Middle frontal gyrus (tissue), 1 donor: ENCODE results near the gene LSR.

Source experiments
- DNase-seq: peaks from one replicate; pipeline ENCODE4 v3.0.0-alpha.2; 2015; ENCODE audit warnings: low spot score; ENCODE audit errors: extremely low spot score

LSR gene

GRCh38 chr19:35298561-35298972 lies 49.8 kb downstream of the LSR start:
- DNase-seq: no peak

- no peak for DNase-seq
These were observed 50.9 kb downstream of the LSR start for GRCh38 chr19:35299523-35300338.

- DNase-seq: no peak
These were observed 51.5 kb downstream of the LSR start for GRCh38 chr19:35300339-35300649.

- DNase-seq: no peak
These were observed 53.2 kb downstream of the LSR start for GRCh38 chr19:35301961-35302360.

DNA sequence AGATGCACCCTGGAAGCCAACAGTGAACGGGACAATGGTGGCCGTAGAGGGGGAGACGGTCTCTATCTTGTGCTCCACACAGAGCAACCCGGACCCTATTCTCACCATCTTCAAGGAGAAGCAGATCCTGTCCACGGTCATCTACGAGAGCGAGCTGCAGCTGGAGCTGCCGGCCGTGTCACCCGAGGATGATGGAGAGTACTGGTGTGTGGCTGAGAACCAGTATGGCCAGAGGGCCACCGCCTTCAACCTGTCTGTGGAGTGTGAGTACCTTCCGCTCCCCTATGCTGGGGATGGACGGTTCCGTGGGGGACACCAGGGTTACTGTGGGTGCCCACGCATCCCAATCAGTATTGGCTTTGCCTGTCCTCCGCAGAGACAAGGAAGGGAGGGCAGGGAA lies 53.6 kb downstream of the LSR start:
- no peak for DNase-seq

- no peak for DNase-seq
These were observed 54.6 kb downstream of the LSR start for GRCh38 chr19:35303357-35303915.

DNA sequence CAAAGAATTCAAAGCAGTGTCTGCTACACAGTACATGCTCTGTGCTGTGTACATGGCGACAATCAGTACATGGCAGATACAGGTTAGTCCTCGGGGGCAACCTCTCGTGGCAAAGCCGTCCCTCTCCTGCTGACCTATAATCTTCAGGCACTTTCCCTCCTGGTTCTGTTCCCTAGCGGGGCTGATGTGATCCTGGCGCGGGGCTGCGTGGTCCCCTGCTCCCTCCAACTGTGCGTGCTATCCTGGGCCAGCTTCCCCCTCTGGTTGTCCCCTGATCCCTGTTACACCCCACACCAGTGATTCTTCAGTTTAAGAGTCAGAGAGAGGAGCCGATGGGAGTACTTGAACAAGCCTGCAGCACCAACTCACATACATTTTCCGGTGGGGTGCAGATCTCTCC lies 55.2 kb downstream of the LSR start:
- no peak for DNase-seq

- DNase-seq: no peak
These were observed 56.4 kb downstream of the LSR start for GRCh38 chr19:35305181-35305580.

DNA sequence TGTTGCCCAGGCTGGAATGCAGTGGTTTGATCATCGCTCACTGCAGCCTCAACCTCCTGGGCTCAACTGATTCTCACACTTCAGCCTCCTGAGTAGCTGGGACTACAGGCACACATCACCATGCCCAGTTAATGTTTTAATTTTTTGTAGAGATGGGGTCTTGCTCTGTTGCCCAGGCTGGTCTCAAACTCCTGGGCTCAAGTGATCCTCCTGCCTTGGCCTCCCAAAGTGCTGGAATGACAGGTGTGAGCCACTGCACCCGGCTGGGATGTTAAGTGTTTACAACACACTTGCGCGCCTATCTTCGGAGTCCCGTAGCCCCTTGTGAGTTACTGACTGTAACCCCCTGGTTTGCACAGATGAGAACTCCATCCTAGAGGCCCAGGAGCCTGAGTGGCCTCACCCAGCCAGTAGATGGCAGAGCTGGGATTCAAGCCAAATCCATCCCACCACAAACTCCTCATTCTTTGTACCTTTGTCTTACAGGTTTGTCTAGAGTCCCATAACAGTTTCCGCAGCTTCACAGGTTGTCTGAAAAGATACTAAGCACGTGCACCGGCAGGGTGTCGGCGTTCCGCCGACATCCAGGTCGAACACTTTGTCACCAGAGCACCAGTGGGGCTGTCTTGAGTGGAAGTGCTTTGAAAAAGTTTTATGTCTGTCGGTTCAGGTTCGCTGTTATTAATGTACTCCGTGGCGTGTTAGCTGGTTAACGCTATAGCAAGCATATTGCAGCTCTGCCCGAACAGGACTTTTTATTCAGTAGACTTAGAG lies 57.9 kb downstream of the LSR start:
- no peak for DNase-seq

GRCh38 chr19:35307931-35308330 lies 59.1 kb downstream of the LSR start:
- no peak for DNase-seq

DNA sequence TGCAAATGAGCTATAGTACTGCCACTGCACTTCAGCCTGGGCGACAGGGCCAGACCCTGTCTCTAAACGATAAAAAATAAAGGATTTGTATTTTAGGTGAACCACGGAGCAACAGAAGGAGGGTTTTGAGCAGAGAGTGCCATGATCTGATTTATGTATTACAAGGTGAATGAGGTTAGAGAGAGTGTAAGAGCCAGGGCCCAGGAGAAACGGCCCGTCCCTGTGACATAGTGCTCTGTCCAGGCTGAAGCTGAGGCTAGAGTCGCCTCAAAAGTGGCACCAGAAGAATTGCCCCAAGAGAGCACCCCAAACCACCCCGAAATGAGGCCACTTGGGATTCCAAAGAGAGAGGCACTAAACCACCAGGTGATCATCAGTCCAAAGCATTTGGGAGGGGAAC lies 60.1 kb downstream of the LSR start:
- no peak for DNase-seq

DNA sequence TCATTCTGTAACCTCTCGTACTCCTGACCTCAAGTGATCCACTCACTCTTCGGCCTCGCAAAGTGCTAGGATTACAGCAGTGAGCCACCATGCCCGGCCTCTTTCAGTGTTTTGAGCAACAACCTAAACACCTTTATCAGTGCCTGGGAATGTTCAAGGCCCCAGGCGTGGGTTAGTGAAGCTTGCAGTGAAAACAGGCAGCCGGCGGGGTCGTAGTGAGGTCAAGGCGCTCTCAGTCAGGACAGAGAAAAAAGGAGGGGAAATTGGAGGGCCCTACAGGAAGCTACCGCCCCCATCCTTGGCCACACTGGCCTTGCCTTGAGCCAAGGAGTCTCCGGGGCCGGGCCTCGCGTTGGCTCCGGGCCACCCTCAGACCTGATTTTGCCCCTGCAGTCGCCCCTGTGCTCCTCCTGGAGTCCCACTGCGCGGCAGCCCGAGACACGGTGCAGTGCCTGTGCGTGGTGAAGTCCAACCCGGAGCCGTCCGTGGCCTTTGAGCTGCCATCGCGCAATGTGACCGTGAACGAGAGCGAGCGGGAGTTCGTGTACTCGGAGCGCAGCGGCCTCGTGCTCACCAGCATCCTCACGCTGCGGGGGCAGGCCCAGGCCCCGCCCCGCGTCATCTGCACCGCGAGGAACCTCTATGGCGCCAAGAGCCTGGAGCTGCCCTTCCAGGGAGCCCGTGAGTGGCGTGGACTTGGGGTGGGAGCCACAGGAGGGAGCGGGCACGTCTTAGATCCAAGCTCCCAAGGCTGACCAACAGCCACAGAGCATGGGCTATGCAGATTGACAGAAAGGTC lies 60.9 kb downstream of the LSR start:
- DNase-seq: no peak

DNA sequence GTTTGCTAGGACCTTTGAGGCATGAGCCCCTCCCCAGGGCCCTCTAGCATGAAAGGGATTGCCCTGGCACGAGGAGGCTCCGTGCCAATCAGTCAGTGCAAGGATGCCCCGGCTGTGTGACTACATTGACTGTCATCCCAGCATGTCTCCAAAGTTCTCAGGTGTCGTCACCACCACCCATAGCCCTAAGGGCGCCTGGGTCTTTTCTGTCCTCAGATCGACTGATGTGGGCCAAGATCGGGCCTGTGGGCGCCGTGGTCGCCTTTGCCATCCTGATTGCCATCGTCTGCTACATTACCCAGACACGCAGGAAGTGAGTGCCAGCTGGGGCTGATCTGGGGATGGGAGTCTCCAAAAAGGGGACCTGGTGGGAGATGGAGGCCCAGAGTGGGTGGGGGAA lies 61.5 kb downstream of the LSR start:
- DNase-seq: no peak

GRCh38 chr19:35310811-35311465 lies 62.1 kb downstream of the LSR start:
- no peak for DNase-seq

- no peak for DNase-seq
These were observed 63.3 kb downstream of the LSR start for GRCh38 chr19:35311901-35312665.

- no peak for DNase-seq
These were observed 64.8 kb downstream of the LSR start for GRCh38 chr19:35313587-35313986.

DNA sequence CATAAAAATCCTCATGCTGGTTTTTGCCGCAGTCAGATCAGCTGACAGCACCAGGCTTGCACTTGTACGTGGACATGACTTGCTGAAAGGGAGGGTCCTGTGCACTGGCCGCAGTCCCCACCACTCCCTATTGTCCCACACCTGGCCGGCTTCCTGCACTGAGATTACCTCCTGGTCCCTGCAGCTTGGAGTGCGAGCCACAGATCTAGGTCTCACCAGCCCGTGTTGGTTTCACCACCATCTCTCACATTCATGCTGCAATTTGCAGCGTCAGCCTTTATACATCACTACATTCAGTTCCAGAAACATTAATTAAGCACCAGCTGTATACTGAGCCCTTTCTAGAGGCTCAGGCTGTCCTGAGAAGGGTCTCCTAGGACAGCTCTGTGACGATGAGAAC lies 65.2 kb downstream of the LSR start:
- DNase-seq: no peak

- no peak for DNase-seq
These were observed 66.2 kb downstream of the LSR start for GRCh38 chr19:35314858-35315470.

DNA sequence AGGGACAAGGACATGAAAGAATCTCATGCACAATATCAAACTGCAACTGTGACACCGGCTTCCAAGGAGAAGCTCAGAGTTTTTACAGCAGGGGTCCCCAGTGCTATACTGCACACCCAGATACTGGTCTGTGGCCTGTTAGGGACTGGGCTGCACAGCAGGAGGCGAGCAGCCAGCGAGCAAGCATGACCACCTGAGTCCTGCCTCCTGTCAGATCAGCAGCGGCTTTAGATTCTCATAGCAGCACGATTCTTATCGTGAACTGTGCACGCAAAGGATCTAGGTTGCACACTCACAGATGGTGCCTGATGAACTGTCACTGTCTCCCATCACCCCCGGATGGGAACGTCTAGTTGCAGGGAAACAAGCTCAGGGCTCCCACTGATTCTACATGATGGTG lies 67.1 kb downstream of the LSR start:
- no peak for DNase-seq

- DNase-seq: no peak
These were observed 67.8 kb downstream of the LSR start for GRCh38 chr19:35316560-35316959.
